Hippocampal formation (tissue), 2 donors: ENCODE data around the gene PRKN.

Source experiments
- DNase-seq, 2 donors: peaks; one replicate each; lab custom pipeline; 2025; lab: John Stamatoyannopoulos, UW

Gene PRKN

GRCh38 chr6:161449521-161449920 is 1278.0 kb downstream of the PRKN start:
- no peak for DNase-seq

DNA sequence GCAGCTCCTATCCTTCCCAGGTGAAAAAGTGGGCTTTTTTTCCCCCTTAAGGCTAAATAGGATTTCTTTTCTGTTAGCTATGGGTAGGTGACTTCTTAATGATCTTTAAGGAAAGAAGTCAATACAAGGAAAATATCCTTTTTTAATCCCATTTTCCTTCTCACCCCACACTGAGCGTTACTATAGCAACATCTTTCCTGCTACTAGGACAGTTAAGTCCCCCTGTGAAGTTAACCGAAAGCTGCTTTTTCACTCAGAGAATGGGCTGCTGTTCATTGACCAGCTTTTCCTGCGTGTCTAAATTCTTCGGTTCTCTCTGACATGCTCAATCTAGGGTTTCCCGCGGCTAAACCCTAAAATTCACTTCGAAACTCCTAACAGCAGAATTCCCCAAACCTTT is 1280.6 kb downstream of the PRKN start:
- DNase-seq, result no peak

DNA sequence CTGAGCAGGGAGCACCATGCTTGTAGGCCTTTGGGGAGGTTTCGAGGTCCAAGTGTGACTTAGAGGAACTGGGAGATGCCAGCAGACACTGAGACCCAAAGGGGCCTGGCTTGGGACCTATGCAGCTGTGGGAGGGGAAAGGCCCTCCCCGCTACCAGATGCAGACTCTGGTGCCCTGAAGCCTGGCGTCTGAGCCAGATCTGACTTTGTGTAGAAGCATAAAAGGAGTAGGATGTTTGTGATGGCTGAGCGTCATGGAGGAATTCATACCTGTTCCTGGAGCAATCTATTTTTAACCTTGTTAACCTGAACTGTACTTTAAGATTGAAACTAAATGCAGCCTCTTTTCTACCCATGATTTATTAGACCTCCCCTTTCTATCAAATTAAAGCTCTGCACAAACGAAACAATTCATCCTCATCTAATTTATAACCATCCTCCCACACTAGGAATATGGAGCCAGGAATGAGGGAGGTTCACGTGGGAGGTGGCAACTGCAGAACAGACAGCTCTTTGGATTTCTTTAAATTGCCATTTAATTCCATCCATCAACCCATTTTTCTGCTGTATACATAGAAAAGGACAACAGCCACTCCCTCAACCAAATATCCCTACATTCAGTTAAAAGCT is 1281.2 kb downstream of the PRKN start:
- no peak for DNase-seq

DNA sequence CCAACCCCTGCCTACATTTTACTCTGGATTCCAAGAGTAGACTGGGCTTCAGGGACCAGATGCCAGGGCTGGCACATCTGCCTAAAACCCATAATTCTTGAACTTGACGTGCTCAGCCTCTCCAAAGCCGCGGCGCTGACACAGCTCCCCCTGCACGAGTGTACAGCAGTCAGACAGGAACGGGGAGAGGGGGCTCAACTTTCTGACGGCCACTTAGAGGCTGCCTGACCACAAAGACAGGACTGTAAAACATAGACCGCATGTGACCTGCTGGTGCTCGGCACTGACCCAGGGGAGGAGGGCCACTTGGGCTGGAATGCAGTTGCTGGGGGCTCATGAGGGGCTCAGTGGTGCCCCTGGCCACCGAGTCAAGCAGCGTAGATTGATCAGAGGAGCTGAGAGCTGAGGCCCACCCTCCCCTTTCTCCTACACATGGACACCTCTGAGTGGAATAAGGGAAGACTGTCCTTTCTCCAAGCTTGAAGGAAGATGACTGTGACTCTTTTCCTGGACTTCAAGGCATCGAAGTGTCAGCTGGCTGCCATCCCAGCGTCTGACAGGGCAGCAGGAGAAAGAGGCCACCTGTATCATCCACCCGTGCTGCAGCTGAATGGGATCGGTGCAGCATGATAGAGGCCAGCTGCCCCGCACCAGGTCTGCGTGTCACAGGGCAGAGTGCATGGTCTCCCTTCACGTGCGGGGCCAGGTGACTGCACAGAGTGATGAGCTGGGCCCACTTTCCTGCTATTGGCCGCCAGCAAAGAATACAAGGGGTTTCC is 1282.4 kb downstream of the PRKN start:
- no peak for DNase-seq

GRCh38 chr6:161444464-161444863 is 1283.1 kb downstream of the PRKN start:
- peak; percentile 64 for DNase-seq

DNA sequence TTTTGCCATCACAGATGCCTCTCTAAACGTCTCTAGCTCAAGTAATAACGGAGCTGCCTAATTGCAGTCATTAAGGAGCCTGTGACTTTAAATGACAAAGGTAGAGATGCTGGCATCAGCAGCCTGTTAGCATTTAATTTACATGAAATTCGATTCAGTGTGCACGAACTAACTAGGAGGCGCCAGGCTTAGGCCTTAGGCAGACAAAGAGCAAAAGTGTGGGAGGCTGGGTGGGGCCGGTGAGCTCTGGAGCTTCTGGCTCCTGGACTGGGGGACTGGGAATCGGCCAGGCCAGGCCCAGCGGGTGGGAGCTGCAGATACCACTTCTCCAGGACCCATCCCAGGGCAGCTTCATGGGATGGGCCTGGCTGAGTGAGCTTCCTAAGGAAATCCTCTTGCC is 1283.7 kb downstream of the PRKN start:
- no peak for DNase-seq

DNA sequence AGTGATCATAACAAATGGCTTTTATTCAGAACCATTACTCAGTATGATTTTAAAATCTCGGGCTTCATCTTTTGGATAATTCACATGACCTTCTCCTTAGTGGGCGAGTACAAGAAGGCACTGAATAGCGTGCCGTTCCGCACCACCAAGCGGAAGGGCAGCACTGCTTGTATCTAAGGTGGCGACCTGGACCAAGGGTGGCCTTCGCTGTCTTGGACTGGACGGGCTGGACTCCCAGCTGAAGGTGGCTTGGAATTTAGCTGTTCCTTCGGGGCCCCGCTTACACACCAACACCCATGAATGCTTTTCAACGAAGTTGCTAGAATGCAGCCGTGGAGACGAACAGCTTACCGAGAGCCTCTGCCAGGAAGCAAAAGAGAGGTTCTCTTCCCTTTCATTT is 1285.1 kb downstream of the PRKN start:
- DNase-seq, result no peak

- no peak for DNase-seq
These were observed 1287.3 kb downstream of the PRKN start for GRCh38 chr6:161440299-161440698.

GRCh38 chr6:161439093-161439492 is 1288.5 kb downstream of the PRKN start:
- DNase-seq, result peak; percentile 79 to 82

DNA sequence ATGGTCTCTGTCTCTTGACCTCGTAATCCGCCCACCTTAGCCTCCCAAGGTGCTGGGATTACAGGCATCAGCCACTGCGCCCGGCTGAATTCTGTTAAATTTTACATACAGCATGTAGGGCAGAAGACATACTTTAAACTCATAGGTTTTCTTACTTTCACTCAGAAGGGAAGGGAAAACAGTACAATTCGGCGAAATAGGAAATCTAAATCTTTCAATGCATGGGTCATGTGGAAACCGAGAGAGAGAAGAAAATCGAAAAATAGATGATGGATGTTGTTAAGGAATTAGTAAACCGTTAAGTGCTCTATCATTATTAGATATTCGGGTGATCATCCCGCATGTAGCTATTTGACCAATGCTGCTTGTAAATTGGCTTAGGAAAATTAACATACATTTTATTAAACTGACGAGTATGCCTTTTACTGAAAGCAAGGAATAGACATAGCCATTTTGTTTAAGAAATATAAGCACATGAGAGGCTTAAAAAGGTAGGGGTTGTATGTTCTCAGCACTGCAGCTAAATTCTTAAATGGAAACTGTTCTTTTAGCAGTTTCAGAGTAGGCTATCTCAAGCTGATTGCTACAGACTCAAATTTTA is 1289.0 kb downstream of the PRKN start:
- DNase-seq, result peak in 1 of 2 donors; percentile 72

GRCh38 chr6:161437851-161438250 is 1289.7 kb downstream of the PRKN start:
- DNase-seq, result no peak

DNA sequence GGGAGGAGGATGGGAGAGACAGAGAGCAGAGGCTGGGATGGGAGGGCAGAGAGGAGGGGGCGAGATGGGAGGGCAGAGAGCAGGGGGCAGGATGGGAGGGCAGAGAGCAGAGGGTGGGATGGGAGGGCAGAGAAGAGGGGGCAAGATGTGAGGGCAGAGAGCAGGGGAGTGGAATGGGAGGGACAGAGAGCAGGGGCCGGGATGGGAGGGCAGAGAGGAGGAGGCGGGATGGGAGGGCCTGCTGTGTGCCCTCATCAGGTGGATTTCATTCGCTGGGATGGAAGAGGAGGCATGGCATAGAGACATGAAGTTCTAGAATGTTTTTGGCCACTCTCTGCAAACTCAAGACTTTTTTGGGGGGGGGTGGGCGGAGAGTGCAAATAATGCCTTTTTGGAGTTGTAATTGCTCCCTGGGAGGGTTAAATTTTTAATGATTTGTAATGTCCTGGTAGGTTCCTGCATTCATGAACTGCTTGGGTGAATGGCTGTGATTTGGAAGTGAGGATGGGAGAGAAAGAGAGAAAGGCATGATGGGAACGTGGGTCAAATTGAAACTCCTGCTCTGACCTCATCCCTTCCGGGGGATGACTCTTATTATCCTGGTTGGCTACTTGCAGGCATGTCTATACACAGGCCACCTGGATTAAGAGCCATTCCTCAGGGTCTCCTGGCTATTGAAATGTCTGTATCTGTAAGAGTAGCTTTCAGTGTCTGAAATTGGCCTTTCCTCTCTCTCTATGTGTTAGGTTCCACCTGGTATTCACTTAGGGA is 1291.3 kb downstream of the PRKN start:
- DNase-seq, result no peak

DNA sequence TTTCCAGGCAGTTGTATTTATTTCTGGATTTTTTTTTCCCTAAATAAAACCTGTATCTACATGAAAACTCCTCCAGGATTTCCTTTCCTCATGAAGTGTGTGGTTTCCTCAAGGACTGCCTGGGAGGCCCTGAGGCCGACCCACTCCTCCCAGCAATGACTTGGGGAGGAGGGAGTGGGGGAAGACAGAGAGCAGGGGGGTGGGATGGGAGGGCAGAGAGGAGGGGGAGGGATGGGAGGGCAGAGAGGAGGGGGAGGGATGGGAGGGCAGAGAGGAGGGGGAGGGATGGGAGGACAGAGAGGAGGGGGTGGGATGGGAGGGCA is 1291.9 kb downstream of the PRKN start:
- no peak for DNase-seq

DNA sequence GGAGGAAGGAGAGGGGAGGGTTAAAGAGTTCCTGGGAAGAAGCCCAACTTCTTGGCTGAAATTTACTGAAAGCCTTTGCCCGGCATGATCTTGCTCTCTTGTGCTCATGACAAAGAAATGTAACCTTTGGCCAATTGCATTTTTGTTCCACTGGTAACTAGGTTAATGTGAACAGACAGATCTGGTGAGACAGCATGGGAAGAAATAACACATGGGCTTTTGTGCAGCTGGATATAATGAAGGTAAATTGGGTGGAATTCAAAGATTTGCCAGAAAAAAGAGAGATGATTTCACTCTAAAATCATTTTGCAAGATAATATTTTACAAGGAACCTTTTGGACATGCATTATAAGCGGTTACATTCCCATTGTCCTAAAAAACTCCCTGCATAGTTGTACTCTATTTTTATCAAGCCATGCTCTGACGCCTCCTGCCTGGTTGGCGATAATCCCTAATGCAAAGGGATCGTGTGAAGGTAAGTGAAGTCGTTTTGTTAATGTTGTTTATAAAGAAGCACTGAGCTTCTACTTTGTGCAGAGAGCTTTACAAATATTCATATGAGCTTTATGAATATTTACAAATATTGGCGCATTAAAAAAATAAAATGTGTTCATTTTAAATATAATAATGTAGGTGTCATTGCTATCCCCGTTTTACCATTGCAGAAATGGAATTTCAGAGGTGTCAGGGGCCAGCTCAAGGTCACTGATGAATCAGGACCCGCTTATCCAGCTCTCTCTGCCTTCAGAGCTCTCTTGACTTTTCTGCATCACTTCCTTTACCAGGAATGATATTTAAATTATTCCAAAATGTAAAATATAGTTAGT is 1292.4 kb downstream of the PRKN start:
- DNase-seq, result peak in 1 of 2 donors; percentile 49

DNA sequence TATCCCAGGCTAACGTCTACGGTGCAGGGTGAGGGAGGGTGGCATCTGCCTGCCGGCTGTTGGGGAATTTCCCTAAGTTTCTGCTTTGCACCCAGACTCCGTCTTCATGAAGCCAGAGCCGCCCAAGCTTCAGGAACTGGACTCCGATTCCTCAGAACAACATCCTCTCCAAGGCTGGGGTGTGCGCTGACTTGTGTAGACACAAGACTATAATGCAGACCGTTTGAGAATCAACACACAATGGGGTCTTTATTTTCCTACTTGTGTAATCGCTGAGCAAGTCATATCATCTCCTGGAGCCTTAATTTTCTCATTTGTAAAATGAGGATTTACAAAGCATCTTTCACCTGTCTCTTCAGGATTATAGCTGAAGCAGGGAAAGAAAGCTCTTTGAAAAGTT is 1293.2 kb downstream of the PRKN start:
- DNase-seq, result peak; percentile 28 to 32

DNA sequence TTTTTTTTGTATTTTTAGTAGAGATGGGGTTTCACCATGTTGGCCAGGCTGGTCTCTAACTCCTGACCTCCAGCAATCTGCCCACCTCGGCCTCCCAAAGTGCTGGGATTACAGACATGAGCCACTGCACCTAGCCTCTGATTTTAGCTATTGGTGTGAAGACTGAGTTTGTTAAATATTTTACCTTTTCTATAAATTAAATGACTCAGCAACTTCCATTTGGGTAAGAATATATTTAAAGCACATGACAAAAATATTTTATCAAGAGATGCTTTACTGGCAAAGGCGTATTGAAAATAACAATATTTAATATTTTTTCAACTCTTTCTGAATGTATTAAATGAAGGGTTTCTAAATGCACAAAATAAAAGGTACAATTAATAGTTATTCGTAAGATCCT is 1295.0 kb downstream of the PRKN start:
- DNase-seq, result no peak

- no peak for DNase-seq
These were observed 1297.6 kb downstream of the PRKN start for GRCh38 chr6:161429921-161430490.

GRCh38 chr6:161424421-161424820 is 1303.1 kb downstream of the PRKN start:
- no peak for DNase-seq

DNA sequence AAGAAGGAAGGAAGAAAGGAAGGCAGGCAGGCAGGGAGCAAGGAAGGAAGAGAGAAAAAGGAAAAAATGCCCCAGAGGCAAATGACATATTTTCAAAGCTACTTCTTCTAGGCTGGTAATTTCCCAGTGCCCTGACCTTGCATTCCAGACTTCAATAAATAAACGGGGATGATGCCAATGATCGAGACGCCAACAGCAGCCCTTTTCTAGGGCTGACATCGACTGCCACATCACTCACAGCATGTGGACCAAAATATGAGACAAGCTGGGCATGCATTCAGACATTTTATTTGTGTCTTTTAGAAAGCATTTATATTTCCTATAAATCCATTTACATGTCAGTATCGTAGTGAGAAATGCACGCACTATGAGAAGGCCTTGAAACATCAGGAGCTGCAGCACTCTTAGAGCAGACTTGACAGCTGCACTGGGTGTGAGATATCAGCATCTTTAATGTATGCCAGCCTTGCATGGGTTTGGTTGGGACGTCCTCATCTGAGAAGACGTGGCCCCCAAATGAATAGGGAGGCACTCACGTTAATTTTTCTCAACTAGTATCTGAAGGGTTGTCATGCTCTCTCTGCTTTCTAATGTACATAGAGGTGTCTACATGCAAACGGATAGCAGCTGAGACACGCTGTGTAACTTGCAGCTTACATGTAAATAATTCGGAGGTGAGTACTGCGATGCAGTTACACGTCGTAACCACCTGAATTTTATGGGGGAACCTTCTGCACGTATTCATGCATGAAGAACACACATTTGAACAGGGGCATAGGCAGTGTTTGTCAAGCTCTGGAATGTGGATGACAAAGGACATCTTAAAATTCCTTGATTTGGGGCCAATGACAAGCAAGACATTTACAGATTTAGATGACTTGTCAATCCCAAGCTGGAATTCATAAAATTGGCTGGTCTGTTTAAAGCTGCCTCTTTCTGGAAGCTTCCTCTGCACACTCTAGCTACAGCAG is 1304.6 kb downstream of the PRKN start:
- DNase-seq, result no peak

GRCh38 chr6:161418463-161418945 is 1309.1 kb downstream of the PRKN start:
- DNase-seq, result peak; percentile 26 to 80
